ENCODE results near the gene LRRC27.
"Not testable (repeated sequence)": the region's sequence is repeated elsewhere in the genome, so short reads cannot be mapped to it uniquely, and the experiment has no call there.

DNA sequence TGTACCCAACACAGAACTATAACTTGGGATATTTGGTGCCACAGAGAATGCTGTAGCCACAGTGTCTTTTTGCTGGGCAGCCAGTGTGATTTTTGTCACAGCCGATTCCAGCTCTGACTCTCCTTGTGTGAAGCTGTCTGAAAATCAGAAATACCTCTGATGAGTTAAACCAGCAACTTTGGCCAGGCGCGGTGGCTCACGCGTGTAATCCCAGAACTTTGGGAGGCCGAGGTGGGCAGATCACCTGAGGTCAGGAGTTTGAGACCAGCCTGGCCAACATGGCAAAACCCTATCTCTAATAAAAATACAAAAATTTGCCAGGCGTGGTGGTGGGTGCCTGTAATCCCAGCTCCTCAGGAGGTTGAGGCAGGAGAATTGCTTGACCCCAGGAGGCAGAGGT, 5.9 kb downstream of the LRRC27 start:
- TF ChIP-seq POLR2AphosphoS5 (IDR thresholded peaks at IDR 0.05), result not testable (repeated sequence)
- TF ChIP-seq, protein P1, sequence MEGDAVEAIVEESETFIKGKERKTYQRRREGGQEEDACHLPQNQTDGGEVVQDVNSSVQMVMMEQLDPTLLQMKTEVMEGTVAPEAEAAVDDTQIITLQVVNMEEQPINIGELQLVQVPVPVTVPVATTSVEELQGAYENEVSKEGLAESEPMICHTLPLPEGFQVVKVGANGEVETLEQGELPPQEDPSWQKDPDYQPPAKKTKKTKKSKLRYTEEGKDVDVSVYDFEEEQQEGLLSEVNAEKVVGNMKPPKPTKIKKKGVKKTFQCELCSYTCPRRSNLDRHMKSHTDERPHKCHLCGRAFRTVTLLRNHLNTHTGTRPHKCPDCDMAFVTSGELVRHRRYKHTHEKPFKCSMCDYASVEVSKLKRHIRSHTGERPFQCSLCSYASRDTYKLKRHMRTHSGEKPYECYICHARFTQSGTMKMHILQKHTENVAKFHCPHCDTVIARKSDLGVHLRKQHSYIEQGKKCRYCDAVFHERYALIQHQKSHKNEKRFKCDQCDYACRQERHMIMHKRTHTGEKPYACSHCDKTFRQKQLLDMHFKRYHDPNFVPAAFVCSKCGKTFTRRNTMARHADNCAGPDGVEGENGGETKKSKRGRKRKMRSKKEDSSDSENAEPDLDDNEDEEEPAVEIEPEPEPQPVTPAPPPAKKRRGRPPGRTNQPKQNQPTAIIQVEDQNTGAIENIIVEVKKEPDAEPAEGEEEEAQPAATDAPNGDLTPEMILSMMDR (IDR thresholded peaks at IDR 0.05), result not testable (repeated sequence)

All from breast epithelium (tissue), 3 donors.